Activated CD4-positive, alpha-beta T cell treated with anti-CD3 and anti-CD28 coated beads, Interleukin-2, amount 10 ng/mL, durations not matched to agents 24 days and 14 days (primary cell): ENCODE measurements around the gene RESF1. TPM values are rescaled to one million over a fixed set of nuclear protein-coding genes. Genes with fewer than 3 reads are reported as not detected.
"Not testable (repeated sequence)": the region's sequence is repeated elsewhere in the genome, so short reads cannot be mapped to it uniquely, and the experiment has no call there.

ENCODE experiments used
- DNase-seq: peaks from one replicate; pipeline ENCODE4 v3.0.0; 2022
- H3K27ac Mint-ChIP-seq: one replicate; pipeline ENCODE4 v1.8.0; 2022; ENCODE audit warnings: mild to moderate bottlenecking, mixed read lengths
- H3K27me3 Mint-ChIP-seq: one replicate; pipeline ENCODE4 v1.8.0; 2022; ENCODE audit warnings: mixed read lengths
- H3K36me3 Mint-ChIP-seq: one replicate; pipeline ENCODE4 v1.8.0; 2022; ENCODE audit warnings: low read depth, mild to moderate bottlenecking, mixed read lengths
- H3K4me1 Mint-ChIP-seq: one replicate; pipeline ENCODE4 v1.8.0; 2021; ENCODE audit warnings: mixed read lengths
- H3K4me3 Mint-ChIP-seq: one replicate; pipeline ENCODE4 v1.8.0; 2022; ENCODE audit warnings: mild to moderate bottlenecking, moderate library complexity, mixed read lengths
- H3K9me3 Mint-ChIP-seq: one replicate; pipeline ENCODE4 v1.8.0; 2021; ENCODE audit warnings: mixed read lengths
- intact Hi-C: fragments of 100-400 bp; cut with micrococcal nuclease; formaldehyde crosslinking; loops from one replicate; pipeline ENCODE4 v1.15.1; 2023
- total RNA-seq: library from RNA; stranded (reverse); gene quantifications from 2 replicates; pipeline ENCODE4 v1.2.3, GENCODE V29; 2022

Gene RESF1, protein sequence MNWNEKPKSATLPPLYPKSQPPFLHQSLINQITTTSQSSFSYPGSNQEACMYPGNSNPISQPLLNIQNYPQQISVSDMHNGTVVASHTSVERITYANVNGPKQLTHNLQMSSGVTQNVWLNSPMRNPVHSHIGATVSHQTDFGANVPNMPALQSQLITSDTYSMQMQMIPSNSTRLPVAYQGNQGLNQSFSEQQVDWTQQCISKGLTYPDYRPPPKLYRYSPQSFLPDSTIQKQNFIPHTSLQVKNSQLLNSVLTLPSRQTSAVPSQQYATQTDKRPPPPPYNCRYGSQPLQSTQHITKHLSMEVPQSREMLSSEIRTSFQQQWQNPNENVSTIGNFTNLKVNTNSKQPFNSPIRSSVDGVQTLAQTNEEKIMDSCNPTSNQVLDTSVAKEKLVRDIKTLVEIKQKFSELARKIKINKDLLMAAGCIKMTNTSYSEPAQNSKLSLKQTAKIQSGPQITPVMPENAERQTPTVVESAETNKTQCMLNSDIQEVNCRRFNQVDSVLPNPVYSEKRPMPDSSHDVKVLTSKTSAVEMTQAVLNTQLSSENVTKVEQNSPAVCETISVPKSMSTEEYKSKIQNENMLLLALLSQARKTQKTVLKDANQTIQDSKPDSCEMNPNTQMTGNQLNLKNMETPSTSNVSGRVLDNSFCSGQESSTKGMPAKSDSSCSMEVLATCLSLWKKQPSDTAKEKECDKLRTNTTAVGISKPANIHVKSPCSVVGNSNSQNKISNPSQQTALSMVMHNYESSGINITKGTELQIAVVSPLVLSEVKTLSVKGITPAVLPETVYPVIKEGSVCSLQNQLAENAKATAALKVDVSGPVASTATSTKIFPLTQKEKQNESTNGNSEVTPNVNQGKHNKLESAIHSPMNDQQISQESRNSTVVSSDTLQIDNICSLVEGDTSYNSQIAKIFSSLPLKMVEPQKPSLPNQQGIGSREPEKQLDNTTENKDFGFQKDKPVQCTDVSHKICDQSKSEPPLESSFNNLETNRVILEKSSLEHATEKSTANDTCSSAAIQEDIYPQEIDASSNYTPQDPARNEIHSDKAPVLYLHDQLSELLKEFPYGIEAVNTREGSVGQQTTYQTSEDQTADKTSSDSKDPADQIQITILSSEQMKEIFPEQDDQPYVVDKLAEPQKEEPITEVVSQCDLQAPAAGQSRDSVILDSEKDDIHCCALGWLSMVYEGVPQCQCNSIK (N-terminal part only)
- 51.1 and 55.5 TPM in 2 replicates for total RNA-seq

DNA sequence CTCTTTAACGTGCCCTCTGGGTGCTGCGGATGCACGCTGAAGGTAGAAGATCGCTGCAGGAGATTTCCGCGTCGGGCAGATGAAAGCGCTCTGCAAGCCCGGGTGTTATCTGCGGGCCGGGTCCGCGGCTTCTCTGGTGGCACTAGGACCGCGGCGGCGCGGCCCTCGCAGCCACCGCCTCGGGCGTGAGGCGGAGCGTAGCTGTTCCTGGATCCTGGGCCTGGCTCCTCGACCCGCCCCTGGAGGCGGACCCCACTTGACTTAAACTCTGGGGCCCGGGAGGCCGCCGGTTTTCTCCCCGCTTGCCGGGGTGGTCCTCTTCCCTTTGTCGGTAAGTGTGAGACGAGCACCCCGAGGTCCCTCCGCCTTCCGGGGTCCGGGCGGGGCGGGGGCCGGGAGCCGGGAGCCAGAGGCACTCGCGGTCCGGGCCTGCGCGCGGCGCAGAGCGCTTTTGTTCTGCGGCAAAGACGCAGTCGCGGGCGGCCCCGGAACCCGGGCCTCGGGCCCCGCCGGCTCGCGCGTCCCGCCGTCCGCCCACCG is at the start of gene RESF1:
RESF1 (plus strand) TSS at position 255 of the 540 bp plus-strand sequence. CDS start 21,541 bp downstream, outside the sequence.
- Mint-ChIP-seq H3K4me1 (peaks cover 56% of the 10 kb centered on the region), H3K27ac (peak within 1 kb of the TSS; percentile 99), H3K36me3 (peaks cover 53% of the 10 kb centered on the region), H3K4me3 (peak within 1 kb of the TSS; percentile 93), H3K9me3 (peaks cover 9% of the 10 kb centered on the region), H3K27me3 (no peaks in the 10 kb centered on the region)
- intact Hi-C loops: loop anchor here (1.0 to 2.0 kb wide), 7 partner anchors 32 to 796 kb away; partner anchors contain the start of genes ETFBKMT and YARS2
- DNase-seq: peak; percentile 96

DNA sequence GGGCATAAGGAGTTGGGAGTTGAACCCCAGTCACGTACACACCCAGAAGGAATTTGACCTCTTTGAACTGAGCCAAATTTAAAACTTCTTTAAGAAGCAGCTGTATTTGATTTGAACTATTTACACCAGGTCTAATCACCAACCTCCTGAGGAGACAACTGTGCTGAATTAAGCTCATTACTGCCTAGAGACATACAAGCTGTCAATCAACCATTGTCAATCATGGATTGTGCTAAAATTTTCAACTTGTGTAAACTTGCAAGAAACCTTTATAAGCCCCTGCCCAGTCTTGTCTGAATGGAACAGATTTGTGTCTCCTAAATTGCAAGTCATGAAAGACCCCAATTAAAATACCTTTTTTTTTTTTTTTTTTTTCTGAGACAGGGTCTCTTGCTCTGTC is 44.3 kb upstream of the RESF1 start:
- no peak for DNase-seq
- Mint-ChIP-seq H3K27me3 (no peaks in the 10 kb centered on the region), H3K27ac (no peak overlapping the region), H3K4me1 (no peaks in the 10 kb centered on the region), H3K9me3 (peaks cover 11% of the 10 kb centered on the region), H3K36me3 (peaks cover 17% of the 10 kb centered on the region), H3K4me3 (no peak overlapping the region)
- intact Hi-C loops: no loop called here

DNA sequence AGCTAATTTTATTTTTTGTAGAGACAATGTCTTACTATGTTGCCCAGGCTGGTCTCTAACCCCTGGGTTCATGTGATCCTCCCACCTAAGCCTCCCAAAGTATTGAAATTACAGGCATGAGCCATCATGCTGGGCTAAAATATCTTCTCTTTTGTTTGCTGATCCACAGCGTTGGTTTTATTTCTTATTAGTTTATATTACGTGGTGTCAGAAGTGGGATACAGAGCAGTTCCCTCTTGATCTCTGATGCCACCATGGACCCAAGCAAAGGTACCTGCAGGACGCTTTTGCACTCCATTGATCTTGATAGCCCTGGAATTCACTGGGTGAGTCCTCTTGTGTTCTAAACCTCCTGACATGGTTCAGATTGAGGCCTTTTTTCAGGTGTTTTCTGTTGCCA is 43.8 kb upstream of the RESF1 start:
- Mint-ChIP-seq H3K4me3 (no peak overlapping the region), H3K27me3 (no peaks in the 10 kb centered on the region), H3K36me3 (peaks cover 17% of the 10 kb centered on the region), H3K9me3 (peaks cover 7% of the 10 kb centered on the region), H3K27ac (no peak overlapping the region), H3K4me1 (no peaks in the 10 kb centered on the region)
- intact Hi-C loops: no loop called here
- no peak for DNase-seq

DNA sequence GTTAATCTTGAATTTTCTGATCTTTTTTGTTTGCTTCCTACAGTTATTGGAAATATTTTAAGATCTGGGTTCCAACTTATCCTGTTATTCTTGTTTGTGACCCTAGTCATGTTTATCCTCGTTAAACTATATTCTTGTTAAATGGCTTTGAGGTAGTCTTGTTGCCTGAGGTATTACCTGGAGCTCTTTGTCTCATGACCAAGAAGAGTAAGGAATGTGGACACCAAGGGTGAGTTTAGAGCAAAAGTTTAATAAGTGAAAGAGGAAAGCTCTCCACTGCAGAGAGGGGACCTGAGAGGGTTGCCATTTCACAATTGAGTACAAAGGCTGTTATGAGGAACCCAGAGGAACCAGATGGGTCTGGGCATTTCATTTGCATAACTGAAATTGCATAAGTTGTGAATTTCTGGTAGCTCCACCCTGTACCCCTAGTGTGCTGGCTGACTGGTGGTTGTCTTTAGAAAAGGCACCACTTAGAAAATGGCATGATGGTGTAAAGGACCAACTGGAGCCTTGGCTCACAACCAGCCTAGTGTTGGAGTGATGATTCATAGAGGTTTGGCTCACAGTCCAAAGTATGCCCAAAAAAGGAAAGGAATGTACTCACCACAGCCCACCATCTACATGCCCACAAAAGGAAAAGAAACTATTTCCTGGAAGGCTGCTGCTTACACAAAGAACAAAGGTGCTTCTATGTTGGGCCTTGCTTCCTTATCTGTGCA is 36.7 kb upstream of the RESF1 start:
- Mint-ChIP-seq H3K27me3 (no peaks in the 10 kb centered on the region), H3K36me3 (peaks cover 24% of the 10 kb centered on the region), H3K9me3 (peaks cover 18% of the 10 kb centered on the region), H3K4me3 (no peak overlapping the region), H3K27ac (no peak overlapping the region), H3K4me1 (peaks cover 1% of the 10 kb centered on the region)
- intact Hi-C loops: no loop called here
- no peak for DNase-seq

DNA sequence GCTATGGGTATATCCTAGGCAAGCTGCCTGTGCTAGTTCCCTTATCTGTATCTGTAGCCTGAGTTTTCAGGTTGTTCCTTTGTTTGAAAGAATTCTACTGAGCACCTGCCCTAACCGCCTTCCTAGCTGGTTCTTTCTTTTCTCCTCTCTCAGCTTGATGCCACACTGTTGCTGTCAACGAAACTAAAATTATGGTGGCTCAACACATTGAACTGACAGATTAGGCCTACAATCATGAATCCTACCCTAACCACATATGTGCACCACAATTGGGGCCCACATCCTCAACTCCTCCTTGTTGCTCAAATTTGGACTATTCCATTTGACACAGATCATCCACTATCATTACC is 36.2 kb upstream of the RESF1 start:
- Mint-ChIP-seq H3K4me3 (no peak overlapping the region), H3K9me3 (peaks cover 18% of the 10 kb centered on the region), H3K27ac (no peak overlapping the region), H3K27me3 (no peaks in the 10 kb centered on the region), H3K36me3 (peaks cover 26% of the 10 kb centered on the region), H3K4me1 (peaks cover 4% of the 10 kb centered on the region)
- DNase-seq: peak; percentile 61
- intact Hi-C loops: no loop called here

DNA sequence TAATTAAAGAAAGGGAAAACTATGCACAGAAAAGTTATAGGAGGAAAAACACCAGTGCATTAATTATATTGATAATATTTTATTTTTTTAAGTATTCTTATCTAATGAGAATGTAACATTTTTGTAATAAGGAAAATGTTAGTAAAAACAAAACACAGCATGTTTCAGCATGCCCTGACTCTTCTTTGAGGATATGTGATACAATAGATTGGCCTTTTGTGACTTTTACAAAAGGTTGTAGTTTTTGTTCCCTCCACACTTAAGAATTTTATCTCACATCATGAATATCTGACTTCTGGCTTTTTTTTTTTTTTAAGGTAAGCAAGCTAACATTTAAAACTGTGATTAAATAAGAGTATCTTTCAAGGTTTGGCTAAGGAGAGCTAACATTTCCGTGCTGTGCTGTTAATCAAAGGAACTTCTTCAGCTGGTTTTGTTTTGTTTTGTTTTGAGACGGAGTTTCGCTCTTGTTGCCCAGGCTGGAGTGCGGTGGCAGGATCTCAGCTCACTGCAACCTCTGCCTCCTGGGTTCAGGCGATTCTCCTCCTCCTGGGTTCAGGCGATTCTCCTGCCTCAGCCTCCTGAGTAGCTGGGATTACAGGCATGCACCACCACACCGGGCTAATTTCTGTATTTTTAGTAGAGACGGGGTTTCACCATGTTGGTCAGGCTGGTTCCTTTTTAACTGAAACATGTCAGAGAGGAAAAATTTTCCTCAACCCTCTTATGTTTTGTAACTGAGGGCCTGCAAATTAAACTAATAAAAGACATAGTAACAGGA is 30.8 kb upstream of the RESF1 start:
- Mint-ChIP-seq H3K4me3 (peak overlapping the region; percentile 83), H3K27ac (peak overlapping the region; percentile 90), H3K36me3 (peaks cover 23% of the 10 kb centered on the region), H3K4me1 (peaks cover 25% of the 10 kb centered on the region), H3K27me3 (no peaks in the 10 kb centered on the region), H3K9me3 (peaks cover 15% of the 10 kb centered on the region)
- intact Hi-C loops: loop anchor here (2.0 kb wide), 2 partner anchors 32 kb away; no protein-coding TSS in a partner anchor
- peak; percentile 78 for DNase-seq

DNA sequence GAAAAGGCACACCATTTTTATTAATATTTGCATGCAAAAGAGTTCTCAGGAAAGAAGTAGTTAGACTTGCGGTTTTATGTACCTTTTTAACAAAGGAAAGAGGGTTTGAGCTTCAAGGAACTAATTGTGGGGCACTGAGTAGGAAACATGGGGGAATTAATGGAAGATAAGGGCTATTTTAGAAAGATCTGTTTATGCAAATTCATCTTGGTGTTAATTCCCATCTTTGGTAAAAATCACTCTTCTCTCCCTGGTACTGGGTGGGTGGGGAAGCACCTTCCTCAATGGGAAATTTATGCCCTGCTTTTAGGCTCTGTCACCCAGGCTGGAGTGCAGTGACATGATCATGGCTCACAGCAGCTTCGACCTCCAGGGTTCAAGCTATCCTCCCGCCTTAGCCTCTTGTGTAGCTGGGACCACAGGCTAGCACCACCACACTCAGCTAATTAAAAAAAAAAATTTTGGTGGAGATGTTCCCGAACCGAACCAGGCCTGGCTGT is 30.1 kb upstream of the RESF1 start:
- intact Hi-C loops: loop anchor here (2.0 kb wide), 2 partner anchors 32 kb away; no protein-coding TSS in a partner anchor
- H3K4me3 Mint-ChIP-seq: peak overlapping the region; percentile 83
- H3K9me3 Mint-ChIP-seq: peaks cover 18% of the 10 kb centered on the region
- no peaks in the 10 kb centered on the region for H3K27me3 Mint-ChIP-seq
- H3K4me1 Mint-ChIP-seq: peaks cover 27% of the 10 kb centered on the region
- peak overlapping the region; percentile 90 for H3K27ac Mint-ChIP-seq
- no peak for DNase-seq
- H3K36me3 Mint-ChIP-seq: peaks cover 18% of the 10 kb centered on the region

DNA sequence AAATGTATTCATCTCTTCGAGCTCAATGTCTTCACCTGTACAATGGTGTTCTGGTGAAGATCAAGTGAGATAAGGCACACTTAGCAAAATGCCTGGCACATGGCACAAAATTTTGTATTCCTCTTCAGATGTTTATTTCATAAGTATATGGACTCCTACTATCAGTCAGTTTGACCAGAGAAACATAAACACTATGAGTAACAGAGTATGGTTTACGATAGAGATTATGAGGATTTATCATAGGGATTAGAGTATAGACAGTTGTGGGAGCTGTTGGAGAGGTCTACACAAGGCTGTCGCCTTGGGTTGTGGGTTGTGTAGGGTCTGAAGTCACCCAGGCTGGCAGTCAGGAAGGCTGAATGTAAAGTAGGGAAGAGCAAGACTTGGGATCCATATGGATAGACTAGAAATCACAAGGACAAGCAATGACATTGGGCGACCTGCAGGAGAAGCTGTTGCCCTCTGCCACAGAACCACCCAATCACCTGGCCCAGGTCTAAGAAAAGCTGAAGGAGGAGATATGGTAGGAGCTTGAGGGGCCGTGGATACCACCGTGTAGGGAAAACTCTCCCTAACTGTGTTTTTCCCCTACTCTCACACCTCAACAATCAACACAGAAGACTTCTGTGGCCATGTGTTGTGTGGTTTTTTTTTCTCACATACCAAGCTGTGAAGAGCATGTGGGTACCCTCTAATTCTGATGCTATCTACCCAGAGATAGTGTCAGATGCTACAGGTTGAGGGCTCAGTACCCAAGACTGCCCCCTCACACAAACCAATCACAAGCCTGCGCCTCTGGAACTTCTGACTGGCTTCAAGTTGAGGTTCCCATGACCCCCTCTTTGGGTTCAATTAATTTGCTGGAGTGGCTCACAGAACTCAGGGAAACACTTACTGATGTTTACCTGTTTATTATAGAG is 27.2 kb upstream of the RESF1 start:
- H3K4me3 Mint-ChIP-seq: no peak overlapping the region
- H3K27me3 Mint-ChIP-seq: no peaks in the 10 kb centered on the region
- peaks cover 12% of the 10 kb centered on the region for H3K36me3 Mint-ChIP-seq
- H3K9me3 Mint-ChIP-seq: peaks cover 20% of the 10 kb centered on the region
- DNase-seq: no peak
- H3K4me1 Mint-ChIP-seq: peaks cover 27% of the 10 kb centered on the region
- H3K27ac Mint-ChIP-seq: no peak overlapping the region
- intact Hi-C loops: no loop called here

DNA sequence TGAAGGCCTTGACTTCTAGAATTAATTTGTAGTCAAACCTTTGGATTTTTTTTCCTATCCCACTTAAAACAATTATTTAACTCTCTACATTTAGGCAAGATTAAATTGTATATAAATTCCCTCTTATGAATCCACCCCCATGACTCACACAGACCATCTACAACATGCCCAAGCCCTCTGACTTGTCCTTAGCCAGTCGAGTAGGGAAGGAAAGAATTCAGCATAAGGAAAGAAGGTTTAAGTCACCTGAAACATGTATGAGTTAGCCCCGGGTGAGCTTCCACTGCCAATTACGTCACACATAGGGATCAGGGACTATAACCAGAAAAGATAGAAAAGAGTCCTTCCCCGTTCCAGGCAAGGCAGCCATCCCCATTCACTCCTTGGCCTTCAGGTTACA is 14.9 kb upstream of the RESF1 start:
- Mint-ChIP-seq H3K27me3 (no peaks in the 10 kb centered on the region), H3K9me3 (peaks cover 29% of the 10 kb centered on the region), H3K4me1 (no peaks in the 10 kb centered on the region), H3K4me3 (no peak overlapping the region), H3K27ac (no peak overlapping the region), H3K36me3 (peaks cover 36% of the 10 kb centered on the region)
- DNase-seq: no peak
- intact Hi-C loops: no loop called here

DNA sequence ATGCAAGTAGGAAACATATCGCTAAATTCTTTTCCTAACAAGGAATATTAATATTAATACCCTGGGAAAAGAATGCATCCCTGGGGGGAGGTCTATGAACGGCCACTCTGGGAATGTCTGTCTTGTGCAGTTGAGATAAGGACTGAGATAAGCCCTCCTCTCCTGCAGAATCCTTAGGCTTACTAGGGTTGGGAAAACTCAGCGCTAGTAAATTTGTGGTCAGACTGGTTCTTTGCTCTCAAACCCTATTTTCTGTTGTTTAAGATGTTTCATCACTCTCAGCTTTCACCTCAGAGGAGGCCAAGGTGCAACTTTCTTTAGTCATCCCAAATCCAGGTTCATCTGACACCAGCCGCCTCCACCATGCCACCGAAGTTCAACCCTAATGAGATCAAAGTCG is 11.2 kb upstream of the RESF1 start:
- H3K36me3 Mint-ChIP-seq: peaks cover 46% of the 10 kb centered on the region
- no peak overlapping the region for H3K27ac Mint-ChIP-seq
- no peak overlapping the region for H3K4me3 Mint-ChIP-seq
- no peak for DNase-seq
- H3K27me3 Mint-ChIP-seq: no peaks in the 10 kb centered on the region
- peaks cover 34% of the 10 kb centered on the region for H3K9me3 Mint-ChIP-seq
- H3K4me1 Mint-ChIP-seq: peaks cover 4% of the 10 kb centered on the region
- intact Hi-C loops: no loop called here

DNA sequence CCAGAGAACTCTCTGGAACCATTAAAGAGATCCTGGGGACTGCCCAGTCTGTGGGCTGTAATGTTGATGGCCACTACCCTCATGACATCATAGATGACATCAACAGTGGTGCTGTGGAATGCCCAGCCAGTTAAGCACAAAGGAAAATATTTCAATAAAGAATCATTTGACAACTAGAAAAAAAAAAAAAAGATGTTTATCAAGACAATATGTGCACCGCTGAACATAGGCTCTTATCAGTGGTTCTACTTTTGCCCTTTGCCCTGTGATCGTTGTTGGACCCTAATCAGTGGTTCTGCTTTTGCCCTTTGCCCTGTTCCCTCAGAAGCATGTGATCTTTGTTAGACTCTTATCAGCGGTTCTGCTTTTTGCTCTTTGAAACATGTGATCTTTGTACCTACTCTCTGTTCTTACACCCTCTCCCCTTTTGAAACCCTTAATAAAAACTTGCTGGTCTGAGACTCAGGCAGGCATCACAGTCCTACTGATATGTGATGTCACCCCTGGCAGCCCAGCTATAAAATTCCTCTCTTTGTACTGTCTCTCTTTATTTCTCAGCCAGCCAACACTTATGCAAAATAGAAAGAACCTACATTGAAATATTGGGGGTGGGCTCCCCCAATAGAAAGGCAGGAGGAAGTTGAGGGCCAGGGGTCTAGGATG is 10.4 kb upstream of the RESF1 start:
- intact Hi-C loops, H3K27ac Mint-ChIP-seq, H3K4me1 Mint-ChIP-seq, H3K4me3 Mint-ChIP-seq, DNase-seq, H3K27me3 Mint-ChIP-seq: not testable (repeated sequence)
- Mint-ChIP-seq H3K9me3 (peaks cover 29% of the 10 kb centered on the region), H3K36me3 (peaks cover 39% of the 10 kb centered on the region)
